ENCODE results near the gene NRF1. TPM values are rescaled to one million over a fixed set of nuclear protein-coding genes. Genes with fewer than 3 reads are reported as not detected.

Gene NRF1
- total and polyA plus RNA-seq, 2 of the 8 experiments (the other 6 are each of a cell fraction or from before 2014, with no cell fraction given), result 18.2 to 21.4 TPM

GRCh38 chr7:129665013-129665401 is 53.5 kb downstream of the NRF1 start:
- 69% methylated on average over 3 of the region's 3 CpGs; no CpG with 5 or more reads in 1 of the 2 experiments for WGBS, 2 experiments (ENCODE audit: extremely low coverage in 1 of 2, insufficient coverage in 1 of 2, insufficient read length in 1 of 2, insufficient replicate concordance in 2 of 2, low coverage in 1 of 2, low lambda C conversion rate in 2 of 2, missing lambda C conversion rate in 1 of 2)
- H3K79me1 ChIP-seq (ENCODE audit: low read depth, low read length), result 0 out of 2 replicates have a peak, but pooled peaks cover 2% of the 10 kb centered on the region
- no peak overlapping the region for H4K8ac ChIP-seq (ENCODE audit: extremely low read depth, insufficient read depth, low read length)
- no peak overlapping the region for H2AK5ac ChIP-seq (ENCODE audit: low read depth, low read length)
- peaks cover 0 to 12% (median 3%) of the 10 kb centered on the region in 4 experiments; a peak in 4 of 7 replicates for H3K4me1 ChIP-seq (replicated peaks in 1 of 4; ENCODE audit: control insufficient read depth in 3 of 4, insufficient read depth in 4 of 4, low read length in 3 of 4)
- ChIA-PET POLR2A (ENCODE audit: partially characterized antibody) (no interaction called here), CTCF (ENCODE audit: partially characterized antibody) (interaction anchor here (0.6 to 2.9 kb wide), 21 partner anchors 8 to 346 kb away, joined by 3 to 21 read pairs (median 3); no protein-coding TSS in a partner anchor)
- H4K20me1 ChIP-seq (replicated peaks in 1 of 2; ENCODE audit: control insufficient read depth in 1 of 2, insufficient read depth in 2 of 2, low read length in 2 of 2), result peaks cover 0 to 5% of the 10 kb centered on the region in 2 experiments
- H3K18ac ChIP-seq (ENCODE audit: extremely low read depth, low read length), result no peak overlapping the region
- H4K5ac ChIP-seq (ENCODE audit: insufficient read length, low read depth, low read length), result no peak overlapping the region
- no peak overlapping the region for H3K4ac ChIP-seq (replicated peaks; ENCODE audit: insufficient read length, low read depth, low read length)
- H3K9me3 ChIP-seq (ENCODE audit: insufficient read depth in 2 of 2, low read depth in 1 of 2, low read length in 1 of 2), result peaks cover 19 to 29% of the 10 kb centered on the region in 2 experiments
- H2BK20ac ChIP-seq (ENCODE audit: low read length), result no peak overlapping the region
- peaks cover 0 to 27% (median 8%) of the 10 kb centered on the region in 4 experiments; a peak in 6 of 8 replicates for H3K36me3 ChIP-seq (ENCODE audit: control insufficient read depth in 2 of 4, insufficient read depth in 4 of 4, low read length in 3 of 4)
- no peak overlapping the region for H3K27ac ChIP-seq (ENCODE audit: low read depth, low read length)
- no peaks in the 10 kb centered on the region for H3K27me3 ChIP-seq (replicated peaks in 1 of 4; ENCODE audit: control insufficient read depth in 3 of 4, extremely low read depth in 1 of 4, insufficient read depth in 3 of 4, low read length in 3 of 4)
- no peak overlapping the region for H3K14ac ChIP-seq (ENCODE audit: insufficient read length)
- FAIRE-seq (no peak), DNase-seq (ENCODE audit: low read depth in 1 of 2, low spot score in 2 of 2) (peak; percentile 72 to 75)
- no peak overlapping the region for H3K9ac ChIP-seq (replicated peaks in 1 of 4; ENCODE audit: extremely low read depth in 1 of 4, low read depth in 3 of 4, low read length in 3 of 4)
- no peak overlapping the region for H3K56ac ChIP-seq (replicated peaks; ENCODE audit: insufficient read length, low read depth, low read length)
- no peaks in the 10 kb centered on the region for H3K23me2 ChIP-seq (ENCODE audit: low read depth, low read length)
- H4K91ac ChIP-seq (replicated peaks; ENCODE audit: insufficient read length, low read length), result no peak overlapping the region
- TF ChIP-seq CBX5 (IDR thresholded peaks at IDR 0.05; ENCODE audit: low read depth, low read length), result no peak
- TF ChIP-seq HDAC6 (IDR thresholded peaks at IDR 0.05; ENCODE audit: low read depth, low read length), result no peak
- TF ChIP-seq RAD21 (IDR thresholded peaks at IDR 0.05 in 1 of 2, conservative IDR thresholded peaks at IDR 0.05 in 1 of 2; ENCODE audit: low read depth in 2 of 2, low read length in 2 of 2), result peak; percentile 0 to 9; a peak in 1 of 4 replicates
- no peak for TF ChIP-seq POU5F1 (IDR thresholded peaks at IDR 0.05; ENCODE audit: low read depth, low read length)
- TF ChIP-seq CBX8 (IDR thresholded peaks at IDR 0.05; ENCODE audit: borderline replicate concordance, low read depth, low read length), result no peak
- peak; percentile 67; the same call in 1 of the 2 replicates for TF ChIP-seq TEAD4 (IDR thresholded peaks at IDR 0.05; ENCODE audit: low read depth, low read length)
- 0 out of 2 replicates have a peak, but pooled peaks have one; percentile 23 for TF ChIP-seq MAX (IDR thresholded peaks at IDR 0.05)
- TF ChIP-seq JUND (IDR thresholded peaks at IDR 0.05; ENCODE audit: low read length), result peak; percentile 86
- no peak overlapping the region for H2BK15ac ChIP-seq (ENCODE audit: low read length)
- no peak overlapping the region for H2BK120ac ChIP-seq (replicated peaks; ENCODE audit: low read depth, low read length)
- H2BK5ac ChIP-seq (ENCODE audit: low read depth, low read length), result peak overlapping the region; percentile 6; the same call in 1 of the 2 replicates
- no peak overlapping the region for H2AFZ ChIP-seq (ENCODE audit: low read length)
- H2BK12ac ChIP-seq (ENCODE audit: low read depth, low read length), result peak overlapping the region; percentile 13; the same call in 1 of the 2 replicates
- H3K4me2 ChIP-seq (ENCODE audit: insufficient read depth in 1 of 2, low read depth in 2 of 2, low read length in 2 of 2), result peak overlapping the region; percentile 4 to 12; a peak in 1 of 4 replicates
- no peak overlapping the region for H3K4me3 ChIP-seq (ENCODE audit: extremely low read depth in 1 of 4, insufficient read depth in 2 of 4, low read depth in 3 of 4, low read length in 4 of 4)
- no peak overlapping the region for H3K23ac ChIP-seq (ENCODE audit: insufficient read length)
- H3K79me2 ChIP-seq (ENCODE audit: control insufficient read depth in 1 of 2, insufficient read depth in 2 of 2, low read length in 2 of 2), result peaks cover 0 to 20% of the 10 kb centered on the region in 2 experiments; a peak in 2 of 4 replicates
